Measurements from ENCODE around the gene GIMAP7. TPM values are rescaled to one million over a fixed set of nuclear protein-coding genes. Genes with fewer than 3 reads are reported as not detected.

Gene GIMAP7
- total and polyA plus RNA-seq, 2 experiments from 2014 or later = not detected

GRCh38 chr7:150560486-150560885 is 45.8 kb downstream of the GIMAP7 start:
- DNase-seq (ENCODE audit: low read depth in 1 of 2, low spot score in 1 of 2) = no peak
- Histone ChIP-seq H3K27ac (no peak overlapping the region), H3K27me3 (no peaks in the 10 kb centered on the region), H3K36me3 (no peaks in the 10 kb centered on the region), H3K4me1 (ENCODE audit: low read depth) (no peaks in the 10 kb centered on the region), H3K9me3 (ENCODE audit: low read depth) (no peaks in the 10 kb centered on the region), H3K4me3 (no peak overlapping the region)
- TF ChIP-seq CTCF (IDR thresholded peaks at IDR 0.05; ENCODE audit: low read depth, low read length) = no peak

- Histone ChIP-seq H3K9me3 (ENCODE audit: low read depth) (no peaks in the 10 kb centered on the region), H3K27me3 (no peaks in the 10 kb centered on the region), H3K36me3 (no peaks in the 10 kb centered on the region), H3K4me1 (ENCODE audit: low read depth) (no peaks in the 10 kb centered on the region), H3K27ac (no peak overlapping the region), H3K4me3 (no peak overlapping the region)
- no peak for TF ChIP-seq CTCF (IDR thresholded peaks at IDR 0.05; ENCODE audit: low read depth, low read length)
- no peak for DNase-seq (ENCODE audit: low read depth in 1 of 2, low spot score in 1 of 2)
These were observed 48.2 kb downstream of the GIMAP7 start for GRCh38 chr7:150562919-150563318.

GRCh38 chr7:150564006-150564405 is 49.3 kb downstream of the GIMAP7 start:
- no peaks in the 10 kb centered on the region for H3K9me3 ChIP-seq (ENCODE audit: low read depth)
- DNase-seq (ENCODE audit: low read depth in 1 of 2, low spot score in 1 of 2) = no peak
- H3K4me1 ChIP-seq (ENCODE audit: low read depth) = no peaks in the 10 kb centered on the region
- no peaks in the 10 kb centered on the region for H3K36me3 ChIP-seq
- no peak overlapping the region for H3K4me3 ChIP-seq
- no peaks in the 10 kb centered on the region for H3K27me3 ChIP-seq
- no peak overlapping the region for H3K27ac ChIP-seq
- TF ChIP-seq CTCF (IDR thresholded peaks at IDR 0.05; ENCODE audit: low read depth, low read length) = no peak

- H3K27me3 ChIP-seq = no peaks in the 10 kb centered on the region
- no peak overlapping the region for H3K27ac ChIP-seq
- no peak for TF ChIP-seq CTCF (IDR thresholded peaks at IDR 0.05; ENCODE audit: low read depth, low read length)
- H3K36me3 ChIP-seq = no peaks in the 10 kb centered on the region
- no peak for DNase-seq (ENCODE audit: low read depth in 1 of 2, low spot score in 1 of 2)
- H3K9me3 ChIP-seq (ENCODE audit: low read depth) = no peaks in the 10 kb centered on the region
- H3K4me1 ChIP-seq (ENCODE audit: low read depth) = no peaks in the 10 kb centered on the region
- no peak overlapping the region for H3K4me3 ChIP-seq
These were observed 49.9 kb downstream of the GIMAP7 start for GRCh38 chr7:150564566-150564965.

GRCh38 chr7:150565239-150565638 is 50.6 kb downstream of the GIMAP7 start:
- TF ChIP-seq CTCF (IDR thresholded peaks at IDR 0.05; ENCODE audit: low read depth, low read length) = no peak
- no peaks in the 10 kb centered on the region for H3K9me3 ChIP-seq (ENCODE audit: low read depth)
- no peak for DNase-seq (ENCODE audit: low read depth in 1 of 2, low spot score in 1 of 2)
- H3K27ac ChIP-seq = no peak overlapping the region
- no peaks in the 10 kb centered on the region for H3K36me3 ChIP-seq
- H3K27me3 ChIP-seq = no peaks in the 10 kb centered on the region
- no peaks in the 10 kb centered on the region for H3K4me1 ChIP-seq (ENCODE audit: low read depth)
- H3K4me3 ChIP-seq = no peak overlapping the region

- no peaks in the 10 kb centered on the region for H3K27me3 ChIP-seq
- DNase-seq (ENCODE audit: low read depth in 1 of 2, low spot score in 1 of 2) = no peak
These were observed 51.5 kb downstream of the GIMAP7 start for GRCh38 chr7:150566123-150566522.

More at GRCh38 chr7:150566123-150566522, 51.5 kb downstream of the GIMAP7 start:
- H3K9me3 ChIP-seq (ENCODE audit: low read depth) = no peaks in the 10 kb centered on the region
- no peaks in the 10 kb centered on the region for H3K4me1 ChIP-seq (ENCODE audit: low read depth)
- no peak for TF ChIP-seq CTCF (IDR thresholded peaks at IDR 0.05; ENCODE audit: low read depth, low read length)
- H3K4me3 ChIP-seq = no peak overlapping the region
- no peaks in the 10 kb centered on the region for H3K36me3 ChIP-seq
- H3K27ac ChIP-seq = no peak overlapping the region
